ENCODE results near the gene OR2M4.
"Not testable (repeated sequence)": the region's sequence is repeated elsewhere in the genome, so short reads cannot be mapped to it uniquely, and the experiment has no call there.

The OR2M4 gene

GRCh38 chr1:248231117-248231516, at the start of gene OR2M4:
Gene OR2M4, plus strand, starts transcription at chr1:248231417. Its CDS starts 7,512 bp downstream, at chr1:248238929.
- no peak for DNase-seq (ENCODE audit: low read depth in 3 of 3)

GRCh38 chr1:248183996-248184395, 47.2 kb upstream of the OR2M4 start:
- DNase-seq (ENCODE audit: low read depth in 3 of 3) = no peak

- no peak for DNase-seq (ENCODE audit: low read depth in 3 of 3)
These were observed 43.9 kb upstream of the OR2M4 start for GRCh38 chr1:248187363-248187762.

GRCh38 chr1:248189026-248189425, 42.2 kb upstream of the OR2M4 start:
- DNase-seq (ENCODE audit: low read depth in 3 of 3) = no peak

GRCh38 chr1:248194117-248194516, 37.1 kb upstream of the OR2M4 start:
- no peak for DNase-seq (ENCODE audit: low read depth in 3 of 3)

- DNase-seq (ENCODE audit: low read depth in 3 of 3) = no peak
These were observed 34.3 kb upstream of the OR2M4 start, which contains the start of gene OR2M3 for GRCh38 chr1:248196965-248197364. Gene OR2M3, plus strand, starts transcription at chr1:248197265. Its CDS starts 5,803 bp downstream, at chr1:248203068.

GRCh38 chr1:248215880-248216279, 15.3 kb upstream of the OR2M4 start:
- DNase-seq (ENCODE audit: low read depth in 3 of 3) = no peak

- DNase-seq (ENCODE audit: low read depth in 3 of 3) = no peak
These were observed 5.7 kb upstream of the OR2M4 start for GRCh38 chr1:248225537-248225936.

- DNase-seq (ENCODE audit: low read depth in 3 of 3) = no peak
These were observed 1.8 kb upstream of the OR2M4 start for GRCh38 chr1:248229360-248229908.

- DNase-seq (ENCODE audit: low read depth in 3 of 3) = no peak
These were observed 8.3 kb downstream of the OR2M4 start for GRCh38 chr1:248239478-248239877.

- peak in 2 of 3 experiments; percentile 0 to 11 for DNase-seq (ENCODE audit: low read depth in 3 of 3)
These were observed 12.0 kb downstream of the OR2M4 start for GRCh38 chr1:248243204-248243603.

GRCh38 chr1:248259309-248259708, 28.1 kb downstream of the OR2M4 start:
- not testable (repeated sequence) for DNase-seq (ENCODE audit: low read depth in 3 of 3)

- DNase-seq (ENCODE audit: low read depth in 3 of 3) = no peak
These were observed 37.0 kb downstream of the OR2M4 start for GRCh38 chr1:248268178-248268577.

GRCh38 chr1:248273225-248273624, 42.0 kb downstream of the OR2M4 start:
- DNase-seq (ENCODE audit: low read depth in 3 of 3) = not testable (repeated sequence)

- no peak for DNase-seq (ENCODE audit: low read depth in 3 of 3)
These were observed 46.7 kb downstream of the OR2M4 start, which contains the start of gene OR2T33 for GRCh38 chr1:248277876-248278275. Gene OR2T33, minus strand, starts transcription at chr1:248277976. Its CDS starts 4,162 bp downstream, at chr1:248273814.

- DNase-seq (ENCODE audit: low read depth in 3 of 3) = no peak
These were observed 57.2 kb downstream of the OR2M4 start for GRCh38 chr1:248288391-248288790.
